A549 treated with dexamethasone at 1 μM for 4 hours (cell line): ENCODE measurements around the gene OMP. TPM values are rescaled to one million over a fixed set of nuclear protein-coding genes. Genes with fewer than 3 reads are reported as not detected.

ENCODE experiments used
- total RNA-seq: library from RNA; stranded (reverse); fragments of 200-300 nt; extraction: Qiagen RNA extraction; gene quantifications from 5 replicates; pipeline ENCODE4 v1.2.3, GENCODE V29; 2022

OMP gene, protein sequence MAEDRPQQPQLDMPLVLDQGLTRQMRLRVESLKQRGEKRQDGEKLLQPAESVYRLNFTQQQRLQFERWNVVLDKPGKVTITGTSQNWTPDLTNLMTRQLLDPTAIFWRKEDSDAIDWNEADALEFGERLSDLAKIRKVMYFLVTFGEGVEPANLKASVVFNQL
- total RNA-seq, result not detected in 5 replicates

GRCh38 chr11:77102246-77103210, at the start of gene OMP:
OMP (plus strand) TSS chr11:77102840; CDS start chr11:77102840, 0 bp downstream.

DNA sequence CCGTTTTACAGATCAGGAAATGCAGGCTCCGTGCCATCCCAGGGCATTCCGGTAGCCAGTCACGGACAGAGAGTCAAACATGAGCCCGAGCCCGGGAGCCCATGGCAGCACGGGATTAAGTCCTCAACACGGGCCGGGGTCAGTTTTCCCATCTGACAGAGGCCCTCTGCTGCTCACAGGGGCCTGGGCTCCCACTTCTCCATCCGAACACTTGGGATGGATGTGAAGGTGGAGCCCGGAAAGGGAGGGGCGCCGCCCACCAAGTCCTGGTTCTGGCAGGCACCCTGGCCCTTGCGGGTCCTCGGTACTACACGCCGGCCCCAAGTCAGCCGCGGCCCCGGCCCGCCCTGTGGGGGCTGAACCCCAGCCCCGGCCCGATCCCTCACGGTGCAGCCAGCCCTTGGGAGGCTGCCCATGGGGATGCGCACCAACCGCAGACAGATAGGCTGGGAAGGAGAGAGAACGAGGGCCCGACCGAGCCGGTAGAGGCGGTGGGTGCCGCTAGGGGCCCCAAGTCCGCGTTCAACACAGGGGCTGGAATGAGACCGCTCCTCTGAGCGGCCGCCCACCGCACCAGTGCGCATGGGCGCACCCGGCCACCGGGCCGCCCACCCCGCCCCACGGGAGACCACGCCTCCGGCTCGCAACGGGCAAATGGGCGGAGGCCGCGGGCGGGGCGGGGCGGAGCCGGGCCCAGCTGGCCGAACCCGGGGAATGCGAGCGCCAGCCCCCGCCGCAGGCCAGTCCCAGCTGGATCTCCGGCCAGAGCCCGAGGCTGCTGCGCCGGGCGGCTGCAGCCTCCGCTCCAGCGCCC, 36.2 kb upstream of the OMP start, which contains the start of gene CAPN5:
CAPN5 (plus strand) TSS at position 743 of the 814 bp plus-strand sequence. CDS start 17,916 bp downstream, outside the sequence.

DNA sequence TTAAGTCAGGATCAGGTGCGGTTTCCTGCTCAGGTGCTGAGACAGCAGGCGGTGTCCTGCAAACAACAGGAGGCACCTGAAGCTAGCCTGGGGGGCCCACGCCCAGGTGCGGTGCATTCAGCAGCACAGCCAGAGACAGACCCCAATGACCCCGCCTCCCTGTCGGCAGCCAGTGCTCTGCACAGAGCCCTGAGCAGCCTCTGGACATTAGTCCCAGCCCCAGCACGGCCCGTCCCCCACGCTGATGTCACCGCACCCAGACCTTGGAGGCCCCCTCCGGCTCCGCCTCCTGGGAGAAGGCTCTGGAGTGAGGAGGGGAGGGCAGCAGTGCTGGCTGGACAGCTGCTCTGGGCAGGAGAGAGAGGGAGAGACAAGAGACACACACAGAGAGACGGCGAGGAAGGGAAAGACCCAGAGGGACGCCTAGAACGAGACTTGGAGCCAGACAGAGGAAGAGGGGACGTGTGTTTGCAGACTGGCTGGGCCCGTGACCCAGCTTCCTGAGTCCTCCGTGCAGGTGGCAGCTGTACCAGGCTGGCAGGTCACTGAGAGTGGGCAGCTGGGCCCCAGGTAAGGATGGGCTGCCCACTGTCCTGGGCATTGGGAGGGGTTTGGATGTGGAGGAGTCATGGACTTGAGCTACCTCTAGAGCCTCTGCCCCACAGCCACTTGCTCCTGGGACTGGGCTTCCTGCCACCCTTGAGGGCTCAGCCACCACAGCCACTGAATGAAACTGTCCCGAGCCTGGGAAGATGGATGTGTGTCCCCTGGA, 25.5 kb downstream of the OMP start, which contains the start of gene MYO7A:
MYO7A (plus strand) TSS at position 327 of the 772 bp plus-strand sequence. CDS start 2,389 bp downstream, outside the sequence.

Other genes starting within 250 kb of the OMP start
- gene ACER3, start 241.9 kb upstream of the OMP start, total RNA-seq, result 13.8 to 25.2 TPM (median 21.8 TPM) in 5 replicates
- 0.76 to 1.9 TPM (median 1.3 TPM) in 5 replicates for gene B3GNT6, start 68.4 kb upstream of the OMP start, total RNA-seq
- gene CAPN5, start 35.9 kb upstream of the OMP start, total RNA-seq, result 6.3 to 10.0 TPM (median 8.6 TPM) in 5 replicates
- 0.92 to 1.4 TPM (median 1.3 TPM) in 5 replicates for gene MYO7A, start 25.4 kb downstream of the OMP start, total RNA-seq
- not detected in 5 replicates for gene GDPD4, start 198.8 kb downstream of the OMP start, total RNA-seq